TTC549 (cell line): ENCODE results near the gene PAPPA2.

ENCODE experiments used
- FAIRE-seq: peaks from 2 replicates; lab custom pipeline; 2012; peaks lifted over from hg19 to GRCh38; lab: Jason Lieb, UNC

Gene PAPPA2

GRCh38 chr1:176504848-176505553, 42.0 kb downstream of the PAPPA2 start:
- FAIRE-seq = no peak

GRCh38 chr1:176512966-176513365, 50.0 kb downstream of the PAPPA2 start:
- no peak for FAIRE-seq

- no peak for FAIRE-seq
Observed at GRCh38 chr1:176515310-176515709, 52.3 kb downstream of the PAPPA2 start.

- FAIRE-seq = no peak
Observed at GRCh38 chr1:176517484-176517883, 54.5 kb downstream of the PAPPA2 start.

GRCh38 chr1:176521211-176521610, 58.2 kb downstream of the PAPPA2 start:
- no peak for FAIRE-seq

- no peak for FAIRE-seq
Observed at GRCh38 chr1:176522310-176522845, 59.4 kb downstream of the PAPPA2 start.

- no peak for FAIRE-seq
Observed at GRCh38 chr1:176529395-176530090, 66.6 kb downstream of the PAPPA2 start.

GRCh38 chr1:176531036-176531435, 68.1 kb downstream of the PAPPA2 start:
- FAIRE-seq = no peak

- no peak for FAIRE-seq
Observed at GRCh38 chr1:176531921-176532897, 69.2 kb downstream of the PAPPA2 start.

GRCh38 chr1:176533020-176533419, 70.0 kb downstream of the PAPPA2 start:
- no peak for FAIRE-seq

GRCh38 chr1:176536588-176536987, 73.6 kb downstream of the PAPPA2 start:
- no peak for FAIRE-seq

- no peak for FAIRE-seq
Observed at GRCh38 chr1:176539018-176539417, 76.0 kb downstream of the PAPPA2 start.

- no peak for FAIRE-seq
Observed at GRCh38 chr1:176540428-176540827, 77.5 kb downstream of the PAPPA2 start.

GRCh38 chr1:176541663-176542062, 78.7 kb downstream of the PAPPA2 start:
- FAIRE-seq = no peak

GRCh38 chr1:176542352-176542751, 79.4 kb downstream of the PAPPA2 start:
- no peak for FAIRE-seq

- FAIRE-seq = no peak
Observed at GRCh38 chr1:176543360-176544129, 80.6 kb downstream of the PAPPA2 start.

GRCh38 chr1:176545034-176545639, 82.2 kb downstream of the PAPPA2 start:
- FAIRE-seq = no peak

GRCh38 chr1:176546825-176547224, 83.8 kb downstream of the PAPPA2 start:
- peak; percentile 11 for FAIRE-seq

GRCh38 chr1:176551146-176551545, 88.2 kb downstream of the PAPPA2 start:
- no peak for FAIRE-seq

GRCh38 chr1:176552217-176552991, 89.4 kb downstream of the PAPPA2 start:
- no peak for FAIRE-seq
